Hematopoietic multipotent progenitor cell treated with erythropoietin and hydrocortisone succinate and interleukin-3 and kit ligand, for 15 days (in vitro differentiated cells): Measurements from ENCODE around the gene SCIN.
"Not testable (repeated sequence)": the region's sequence is repeated elsewhere in the genome, so short reads cannot be mapped to it uniquely, and the experiment has no call there.

ENCODE experiments used
- DNase-seq: peaks from one replicate; pipeline ENCODE4 v3.0.0-alpha.2; 2015; ENCODE audit warnings: low spot score

Gene SCIN

GRCh38 chr7:12687718-12688171, 117.2 kb downstream of the SCIN start:
- DNase-seq: no peak

- not testable (repeated sequence) for DNase-seq
Measured at GRCh38 chr7:12688485-12689170, 118.1 kb downstream of the SCIN start.

- peak; percentile 20 for DNase-seq
Measured at GRCh38 chr7:12689451-12689850, 118.9 kb downstream of the SCIN start.

GRCh38 chr7:12690041-12690878, 119.7 kb downstream of the SCIN start:
- DNase-seq: peak; percentile 45

- DNase-seq: not testable (repeated sequence)
Measured at GRCh38 chr7:12691388-12691787, 120.9 kb downstream of the SCIN start.

- DNase-seq: no peak
Measured at GRCh38 chr7:12692035-12692434, 121.5 kb downstream of the SCIN start.

GRCh38 chr7:12692479-12693259, 122.1 kb downstream of the SCIN start:
- DNase-seq: peak; percentile 23

GRCh38 chr7:12694817-12695216, 124.3 kb downstream of the SCIN start:
- no peak for DNase-seq

- DNase-seq: no peak
Measured at GRCh38 chr7:12695965-12696364, 125.4 kb downstream of the SCIN start.

GRCh38 chr7:12699299-12699698, 128.8 kb downstream of the SCIN start:
- DNase-seq: no peak

GRCh38 chr7:12701433-12701832, 130.9 kb downstream of the SCIN start:
- no peak for DNase-seq

- DNase-seq: no peak
Measured at GRCh38 chr7:12703881-12704280, 133.4 kb downstream of the SCIN start.

GRCh38 chr7:12705878-12706277, 135.4 kb downstream of the SCIN start:
- no peak for DNase-seq

GRCh38 chr7:12706900-12707536, 136.5 kb downstream of the SCIN start:
- no peak for DNase-seq

GRCh38 chr7:12708314-12708713, 137.8 kb downstream of the SCIN start:
- DNase-seq: no peak
